Mesendoderm (in vitro differentiated cells): ENCODE measurements around the gene HEATR3.

Experiments
- DNase-seq: peaks from one replicate; pipeline ENCODE4 v3.0.0; 2013
- H2AK5ac ChIP-seq: 2 replicates; pipeline ENCODE4 v1.6.1; 2013; ENCODE audit warnings: low read length, inconsistent platforms
- H2BK120ac ChIP-seq: 2 replicates; pipeline ENCODE4 v1.6.1; 2013; ENCODE audit warnings: low read depth, mild to moderate bottlenecking, low read length, moderate library complexity, mixed read lengths
- H2BK15ac ChIP-seq: replicated peaks from 2 replicates; pipeline ENCODE4 v1.6.1; 2013; ENCODE audit warnings: low read depth, mild to moderate bottlenecking, moderate library complexity
- H2BK5ac ChIP-seq: 2 replicates; pipeline ENCODE4 v1.6.1; 2013; ENCODE audit warnings: low read length, inconsistent platforms
- H3K18ac ChIP-seq: 2 replicates; pipeline ENCODE4 v1.6.1; 2013; ENCODE audit warnings: mild to moderate bottlenecking, low read length, mixed read lengths
- H3K23ac ChIP-seq: one replicate; pipeline ENCODE4 v1.6.1; 2013; ENCODE audit warnings: low read length
- H3K27ac ChIP-seq: 2 replicates; pipeline ENCODE4 v1.5.1; 2013; ENCODE audit warnings: low read depth, mild to moderate bottlenecking, inconsistent platforms, low read length, moderate library complexity
- H3K27me3 ChIP-seq: 2 replicates; pipeline ENCODE4 v1.6.1; 2013; ENCODE audit warnings: low read length, control low read depth, mild to moderate bottlenecking, inconsistent platforms; ENCODE audit not compliant: insufficient read depth, poor library complexity
- H3K36me3 ChIP-seq: 2 replicates; pipeline ENCODE4 v1.6.1; 2013; ENCODE audit warnings: low read length, inconsistent platforms; ENCODE audit not compliant: control insufficient read depth, insufficient read depth
- H3K4ac ChIP-seq: one replicate; pipeline ENCODE4 v1.6.1; 2013; ENCODE audit warnings: low read depth, mild to moderate bottlenecking, low read length, moderate library complexity
- H3K4me1 ChIP-seq: 2 replicates; pipeline ENCODE4 v1.6.1; 2013; ENCODE audit warnings: low read depth, low read length, inconsistent platforms; ENCODE audit not compliant: control insufficient read depth
- H3K4me2 ChIP-seq: 2 replicates; pipeline ENCODE4 v1.6.1; 2013; ENCODE audit warnings: low read length
- H3K4me3 ChIP-seq: 2 replicates; pipeline ENCODE4 v1.5.1; 2013; ENCODE audit warnings: mild to moderate bottlenecking, low read length
- H3K56ac ChIP-seq: one replicate; pipeline ENCODE4 v1.6.1; 2013; ENCODE audit warnings: low read length
- H3K79me1 ChIP-seq: 2 replicates; pipeline ENCODE4 v1.6.1; 2013; ENCODE audit warnings: low read length, inconsistent platforms
- H3K79me2 ChIP-seq: 2 replicates; pipeline ENCODE4 v1.6.1; 2013; ENCODE audit warnings: mild to moderate bottlenecking, low read length; ENCODE audit not compliant: control insufficient read depth, insufficient read depth
- H3K9ac ChIP-seq: 2 replicates; pipeline ENCODE4 v1.6.1; 2013; ENCODE audit warnings: low read length, inconsistent platforms
- H4K5ac ChIP-seq: one replicate; pipeline ENCODE4 v1.6.1; 2013; ENCODE audit warnings: low read length
- H4K8ac ChIP-seq: one replicate; pipeline ENCODE4 v1.6.1; 2013; ENCODE audit warnings: low read depth, mild to moderate bottlenecking, control low read depth, low read length, moderate library complexity
- WGBS: extraction: QIAGEN DNeasy Blood & Tissue Kit; methylation state at CpG from one replicate; pipeline ENCODE4 v1.1.7; 2013; ENCODE audit warnings: low lambda C conversion rate, missing lambda C conversion rate; ENCODE audit not compliant: insufficient coverage; ENCODE audit errors: extremely low coverage; 5-methylcytosine and 5-hydroxymethylcytosine counted together

The HEATR3 gene

GRCh38 chr16:50024684-50025536, 40.9 kb upstream of the HEATR3 start, which contains the start of gene CNEP1R1:
Gene CNEP1R1 (plus strand): TSS chr16:50025225. CDS start chr16:50025316, 91 bp downstream.
- H3K27ac ChIP-seq, result peak within 1 kb of the TSS; percentile 25
- WGBS, result no CpG with 5 or more reads among the region's 65 CpGs

GRCh38 chr16:50025537-50025931, 40.2 kb upstream of the HEATR3 start:
- WGBS, result no CpG with 5 or more reads among the region's 17 CpGs
- peak overlapping the region; percentile 95 for H3K56ac ChIP-seq
- no peaks in the 10 kb centered on the region for H3K36me3 ChIP-seq
- peak overlapping the region; percentile 97 for H3K4me3 ChIP-seq
- H3K4me2 ChIP-seq, result peak overlapping the region; percentile 94
- H3K4ac ChIP-seq, result no peak overlapping the region
- H3K79me1 ChIP-seq, result peaks cover 7% of the 10 kb centered on the region
- no peak overlapping the region for H2BK15ac ChIP-seq
- H3K4me1 ChIP-seq, result no peaks in the 10 kb centered on the region
- no peak overlapping the region for H2AK5ac ChIP-seq
- H2BK120ac ChIP-seq, result no peak overlapping the region
- peak overlapping the region; percentile 77 for H4K8ac ChIP-seq
- H2BK5ac ChIP-seq, result no peak overlapping the region
- peak; percentile 40 for DNase-seq
- peak overlapping the region; percentile 25 for H3K27ac ChIP-seq
- H4K5ac ChIP-seq, result no peak overlapping the region
- H3K9ac ChIP-seq, result peak overlapping the region; percentile 96
- no peak overlapping the region for H3K18ac ChIP-seq
- H3K79me2 ChIP-seq, result peaks cover 11% of the 10 kb centered on the region
- H3K23ac ChIP-seq, result peak overlapping the region; percentile 37
- H3K27me3 ChIP-seq, result no peaks in the 10 kb centered on the region

More at GRCh38 chr16:50024684-50025536, 40.9 kb upstream of the HEATR3 start, which contains the start of gene CNEP1R1:
- H3K4me3 ChIP-seq, result peak within 1 kb of the TSS; percentile 97
- peak within 1 kb of the TSS; percentile 95 for H3K56ac ChIP-seq
- no peak within 1 kb of the TSS for H3K4ac ChIP-seq
- peak within 1 kb of the TSS; percentile 37 for H3K23ac ChIP-seq
- H2AK5ac ChIP-seq, result no peak within 1 kb of the TSS
- no peak within 1 kb of the TSS for H4K5ac ChIP-seq
- no peaks in the 10 kb centered on the region for H3K4me1 ChIP-seq
- DNase-seq, result peak; percentile 99
- no peaks in the 10 kb centered on the region for H3K27me3 ChIP-seq
- H3K4me2 ChIP-seq, result peak within 1 kb of the TSS; percentile 94
- H2BK5ac ChIP-seq, result no peak within 1 kb of the TSS
- no peak within 1 kb of the TSS for H2BK15ac ChIP-seq
- peak within 1 kb of the TSS; percentile 77 for H3K18ac ChIP-seq
- H3K79me2 ChIP-seq, result peaks cover 11% of the 10 kb centered on the region
- no peaks in the 10 kb centered on the region for H3K36me3 ChIP-seq
- peaks cover 7% of the 10 kb centered on the region for H3K79me1 ChIP-seq
- peak within 1 kb of the TSS; percentile 96 for H3K9ac ChIP-seq
- peak within 1 kb of the TSS; percentile 77 for H4K8ac ChIP-seq
- H2BK120ac ChIP-seq, result no peak within 1 kb of the TSS

GRCh38 chr16:50027829-50028228, 37.9 kb upstream of the HEATR3 start:
- Histone ChIP-seq H3K4me1 (no peaks in the 10 kb centered on the region), H4K8ac (no peak overlapping the region), H3K27me3 (no peaks in the 10 kb centered on the region), H2BK15ac (no peak overlapping the region), H3K36me3 (peaks cover 4% of the 10 kb centered on the region), H3K56ac (no peak overlapping the region), H2AK5ac (no peak overlapping the region), H3K79me1 (peaks cover 11% of the 10 kb centered on the region), H3K4ac (no peak overlapping the region), H3K18ac (no peak overlapping the region), H3K23ac (no peak overlapping the region), H3K4me3 (no peak overlapping the region), H3K9ac (no peak overlapping the region), H3K4me2 (no peak overlapping the region), H3K27ac (no peak overlapping the region), H4K5ac (no peak overlapping the region), H2BK120ac (no peak overlapping the region), H2BK5ac (no peak overlapping the region), H3K79me2 (peaks cover 11% of the 10 kb centered on the region)
- no peak for DNase-seq
- WGBS, result no CpG with 5 or more reads among the region's 5 CpGs

- H3K23ac ChIP-seq, result no peak overlapping the region
- no peak for DNase-seq
- no peak overlapping the region for H2BK15ac ChIP-seq
- H3K4me1 ChIP-seq, result peaks cover 2% of the 10 kb centered on the region
- peaks cover 4% of the 10 kb centered on the region for H3K36me3 ChIP-seq
- no peak overlapping the region for H3K27ac ChIP-seq
- no peak overlapping the region for H4K8ac ChIP-seq
- H3K9ac ChIP-seq, result no peak overlapping the region
- H3K4me2 ChIP-seq, result no peak overlapping the region
- no peak overlapping the region for H2AK5ac ChIP-seq
- no peak overlapping the region for H3K18ac ChIP-seq
- H3K79me2 ChIP-seq, result no peaks in the 10 kb centered on the region
- peaks cover 4% of the 10 kb centered on the region for H3K79me1 ChIP-seq
- no peak overlapping the region for H4K5ac ChIP-seq
- no CpG with 5 or more reads among the region's 3 CpGs for whole genome bisulfite sequencing
- H3K4me3 ChIP-seq, result no peak overlapping the region
- no peak overlapping the region for H3K56ac ChIP-seq
- no peak overlapping the region for H2BK120ac ChIP-seq
- no peak overlapping the region for H2BK5ac ChIP-seq
- no peak overlapping the region for H3K4ac ChIP-seq
- H3K27me3 ChIP-seq, result no peaks in the 10 kb centered on the region
Observed at GRCh38 chr16:50035468-50035992, 30.2 kb upstream of the HEATR3 start.

GRCh38 chr16:50036426-50036825, 29.3 kb upstream of the HEATR3 start:
- peaks cover 4% of the 10 kb centered on the region for H3K36me3 ChIP-seq

More at GRCh38 chr16:50036426-50036825, 29.3 kb upstream of the HEATR3 start:
- Histone ChIP-seq H4K8ac (no peak overlapping the region), H3K27ac (no peak overlapping the region), H3K79me2 (no peaks in the 10 kb centered on the region), H3K23ac (no peak overlapping the region), H2AK5ac (no peak overlapping the region), H3K9ac (no peak overlapping the region), H3K4me1 (peaks cover 2% of the 10 kb centered on the region), H2BK5ac (no peak overlapping the region), H2BK15ac (no peak overlapping the region), H3K4ac (no peak overlapping the region), H2BK120ac (no peak overlapping the region), H4K5ac (no peak overlapping the region), H3K4me2 (no peak overlapping the region), H3K18ac (no peak overlapping the region), H3K27me3 (no peaks in the 10 kb centered on the region), H3K56ac (no peak overlapping the region), H3K79me1 (peaks cover 4% of the 10 kb centered on the region), H3K4me3 (no peak overlapping the region)
- no CpG with 5 or more reads among the region's 3 CpGs for WGBS
- no peak for DNase-seq
